Fibroblast of gingiva (primary cell): ENCODE data around the gene ACADS.

ENCODE experiments used
- DNase-seq: peaks from one replicate; pipeline ENCODE4 v3.0.0-alpha.2; 2011; ENCODE audit warnings: low read depth

The ACADS gene

GRCh38 chr12:120725659-120726509 lies at the start of gene ACADS:
ACADS (plus strand) TSS chr12:120725826; CDS start chr12:120725886, 60 bp downstream.
- peak; percentile 84 for DNase-seq

DNA sequence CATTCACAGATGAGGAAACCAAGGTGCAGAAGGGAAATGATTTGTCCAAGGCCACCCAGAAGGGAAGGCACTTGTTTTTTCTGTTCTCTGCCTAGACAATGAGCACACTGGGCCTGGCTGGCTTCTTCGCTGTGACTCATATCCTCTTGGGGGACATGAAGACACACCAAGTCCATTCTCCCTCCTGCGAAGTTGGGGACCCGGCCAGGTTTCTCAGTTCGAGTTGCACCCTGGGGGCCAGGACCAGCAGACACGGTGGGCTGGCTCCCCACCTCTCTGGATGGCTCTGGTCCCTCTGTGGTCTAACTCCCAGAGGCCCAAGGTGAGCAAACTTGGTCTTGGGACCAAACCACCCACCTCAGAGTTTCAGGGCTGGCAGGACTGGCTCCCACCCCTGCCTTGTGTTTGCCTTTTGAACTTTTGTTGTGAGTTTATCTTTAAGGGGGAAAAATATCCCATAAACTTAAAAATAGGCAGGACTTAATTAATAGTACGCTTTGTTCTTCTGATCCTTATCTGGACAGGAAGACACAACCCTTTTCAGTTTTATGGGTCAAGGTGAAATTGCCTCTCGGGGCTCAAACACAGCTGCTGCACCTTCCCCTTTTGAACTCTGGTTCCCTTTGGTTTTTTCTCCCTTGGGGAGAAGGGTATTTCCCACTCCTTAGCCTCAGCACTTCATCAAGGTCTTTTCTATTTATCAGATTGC lies 47.7 kb upstream of the ACADS start:
- DNase-seq = peak; percentile 13

DNA sequence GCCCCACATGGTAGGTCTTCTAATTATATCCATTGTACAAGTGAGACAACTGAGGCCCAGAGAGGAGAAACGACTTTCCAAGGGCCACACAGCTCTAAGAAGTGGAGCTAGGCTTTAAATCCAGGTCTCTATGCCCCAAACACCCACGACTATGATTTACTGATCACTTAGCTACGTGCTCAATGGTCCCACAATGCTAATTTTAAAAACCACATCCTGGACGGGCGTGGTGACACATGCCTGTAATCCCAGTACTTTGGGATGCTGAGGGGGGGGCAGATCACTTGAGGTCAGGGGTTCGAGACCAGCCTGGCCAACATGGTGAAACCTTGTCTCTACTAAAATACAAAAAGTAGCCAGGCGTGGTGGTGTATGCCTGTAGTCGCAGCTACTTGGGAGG lies 47.1 kb upstream of the ACADS start:
- DNase-seq = no peak

GRCh38 chr12:120680165-120680738 lies 45.4 kb upstream of the ACADS start:
- no peak for DNase-seq

DNA sequence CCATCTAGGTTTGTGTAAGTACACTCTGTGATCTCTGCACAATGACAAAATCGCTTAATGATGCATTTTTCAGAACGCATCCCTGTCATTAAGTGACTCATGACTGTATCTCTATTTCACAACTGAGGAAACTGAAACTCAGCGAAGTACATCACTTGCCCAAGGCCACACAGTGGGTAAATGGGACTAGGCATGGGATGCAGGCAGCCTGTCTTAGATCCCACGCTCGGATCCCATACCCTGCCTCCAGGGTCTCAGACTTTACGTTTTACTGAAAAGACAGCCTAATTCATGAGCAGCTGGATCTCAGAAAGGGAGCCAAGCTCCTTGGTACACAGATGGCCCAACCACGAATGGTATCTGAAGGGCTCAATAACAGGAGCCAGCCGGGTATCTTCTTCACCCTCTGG lies 41.1 kb upstream of the ACADS start:
- peak; percentile 73 for DNase-seq

- no peak for DNase-seq
Measured at GRCh38 chr12:120685522-120685921, 40.1 kb upstream of the ACADS start.

DNA sequence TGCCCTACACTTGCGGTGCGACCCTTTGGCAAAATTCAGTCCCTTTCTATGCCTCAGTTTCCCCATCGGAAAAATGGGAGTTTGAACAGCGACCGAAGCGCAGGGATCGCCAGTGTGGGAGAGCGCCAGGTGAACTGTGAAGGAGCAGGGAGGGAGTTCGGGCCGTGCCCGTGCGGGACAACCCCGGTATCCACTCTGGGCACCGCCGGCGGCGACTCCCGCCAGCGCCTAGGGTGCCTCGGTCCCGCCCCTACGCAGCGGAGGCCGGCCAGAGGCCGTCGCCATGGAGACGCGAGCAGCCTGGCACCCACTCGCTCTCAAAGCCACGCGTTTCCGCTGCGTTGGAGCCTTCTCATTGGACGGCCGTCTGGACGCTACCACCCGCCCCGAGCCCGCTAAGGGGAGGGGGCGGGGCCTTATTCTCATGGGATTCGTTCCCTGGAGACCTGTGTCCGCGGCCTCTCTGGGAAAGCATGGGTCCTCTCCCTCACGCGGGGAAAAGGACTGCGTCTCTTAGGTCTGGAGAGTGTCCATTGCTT lies 39.4 kb upstream of the ACADS start:
- DNase-seq = peak; percentile 97

DNA sequence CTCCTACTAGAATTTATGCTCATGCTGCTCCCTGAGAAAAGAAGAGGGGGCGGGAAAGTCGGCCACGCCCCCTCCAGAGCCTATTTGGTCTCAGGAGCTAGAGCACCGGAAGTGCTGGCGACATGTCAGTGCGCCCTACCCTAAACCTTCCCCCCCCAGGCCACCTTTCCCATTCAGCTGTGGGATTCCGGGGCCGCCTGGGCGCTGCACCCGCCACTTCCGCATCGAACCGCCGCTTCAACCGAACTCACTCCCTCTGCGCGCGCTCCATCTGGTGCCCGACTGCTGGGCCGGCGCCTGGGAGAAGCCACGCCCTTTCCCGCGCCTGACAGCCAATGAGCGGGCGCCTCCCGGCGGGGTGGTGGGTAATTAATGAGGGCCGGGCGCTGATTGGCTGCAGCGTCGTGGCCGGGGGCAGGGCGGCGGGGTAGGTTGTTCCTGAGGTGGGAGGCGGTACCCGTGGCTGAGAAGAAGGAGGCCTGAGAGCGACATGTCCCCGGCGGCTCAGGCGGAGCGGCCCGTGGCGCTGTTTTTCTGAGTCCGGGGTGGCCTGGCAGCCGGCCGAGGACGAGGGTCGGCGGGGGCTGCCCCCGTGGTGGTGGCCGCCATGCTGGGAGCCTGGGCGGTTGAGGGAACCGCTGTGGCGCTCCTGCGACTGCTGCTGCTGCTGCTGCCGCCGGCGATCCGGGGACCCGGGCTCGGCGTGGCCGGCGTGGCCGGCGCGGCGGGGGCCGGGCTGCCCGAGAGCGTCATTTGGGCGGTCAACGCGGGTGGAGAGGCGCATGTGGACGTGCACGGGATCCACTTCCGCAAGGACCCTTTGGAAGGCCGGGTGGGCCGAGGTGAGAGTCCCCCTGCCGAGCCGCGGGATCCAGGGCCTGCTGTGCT lies 38.7 kb upstream of the ACADS start, which contains the start of gene MLEC:
MLEC (plus strand) TSS at position 460 of the 888 bp plus-strand sequence; CDS start at position 608, 148 bp downstream.
- DNase-seq = peak; percentile 98

DNA sequence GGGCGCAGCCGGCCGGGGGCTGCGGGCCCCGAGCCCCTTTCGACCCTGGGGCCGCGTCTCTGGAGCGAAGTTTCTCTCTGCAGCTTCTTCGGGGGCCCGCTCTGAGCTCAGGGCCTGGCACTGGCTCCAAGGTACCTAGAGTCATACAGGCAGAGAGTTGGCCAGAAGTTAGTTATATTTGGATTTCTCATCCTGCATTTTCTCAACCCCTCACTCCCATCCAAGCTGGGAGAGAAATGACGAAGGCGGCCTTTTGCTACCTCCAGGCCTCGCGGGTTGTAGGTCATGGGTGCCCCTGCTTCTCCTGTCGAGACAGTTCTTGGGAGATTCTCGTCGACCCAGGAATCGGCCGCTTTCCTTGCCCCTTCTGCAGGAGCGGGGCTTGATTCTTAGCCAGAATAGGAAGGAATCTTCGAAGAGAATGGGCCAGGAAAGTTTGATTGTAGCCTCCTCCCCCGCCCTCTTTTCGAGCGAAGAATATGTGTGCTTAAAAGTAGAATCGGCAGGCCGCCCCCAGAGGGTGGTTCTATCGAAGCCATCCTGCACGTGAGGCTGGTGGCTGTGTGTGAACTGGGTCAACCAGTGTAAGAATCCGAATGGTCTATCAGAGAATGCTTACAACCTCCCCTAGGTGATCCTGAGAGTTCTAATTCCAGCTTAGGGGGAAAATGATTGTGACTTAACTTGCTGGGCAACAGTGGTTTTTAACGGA lies 37.9 kb upstream of the ACADS start:
- peak; percentile 19 for DNase-seq

DNA sequence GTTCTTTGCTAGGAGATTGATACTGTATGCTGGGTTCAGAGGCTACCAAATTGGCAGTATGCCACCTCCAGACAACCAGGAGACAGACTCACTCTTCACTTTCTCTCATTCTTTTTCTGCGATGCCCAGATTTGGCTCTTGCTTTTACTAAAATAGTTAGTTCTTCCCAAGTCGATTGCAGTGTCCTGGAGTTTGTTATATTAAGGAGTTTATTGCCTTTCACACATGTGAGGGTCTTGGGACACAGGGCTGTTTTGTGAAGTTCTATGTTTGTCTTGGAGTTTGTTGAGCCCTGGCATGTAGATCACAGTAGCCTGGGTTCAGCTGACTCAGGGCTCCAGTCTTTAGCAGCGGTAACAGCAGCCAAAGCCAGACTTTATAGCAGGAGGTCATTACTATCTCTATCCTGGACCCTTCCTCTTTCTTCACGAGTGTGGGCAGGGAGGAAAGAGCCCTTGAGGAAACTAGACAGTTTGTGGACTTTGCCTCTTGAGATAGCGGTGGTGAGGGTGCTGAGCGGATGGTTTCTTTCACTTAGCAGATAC lies 37.0 kb upstream of the ACADS start:
- peak; percentile 27 for DNase-seq

DNA sequence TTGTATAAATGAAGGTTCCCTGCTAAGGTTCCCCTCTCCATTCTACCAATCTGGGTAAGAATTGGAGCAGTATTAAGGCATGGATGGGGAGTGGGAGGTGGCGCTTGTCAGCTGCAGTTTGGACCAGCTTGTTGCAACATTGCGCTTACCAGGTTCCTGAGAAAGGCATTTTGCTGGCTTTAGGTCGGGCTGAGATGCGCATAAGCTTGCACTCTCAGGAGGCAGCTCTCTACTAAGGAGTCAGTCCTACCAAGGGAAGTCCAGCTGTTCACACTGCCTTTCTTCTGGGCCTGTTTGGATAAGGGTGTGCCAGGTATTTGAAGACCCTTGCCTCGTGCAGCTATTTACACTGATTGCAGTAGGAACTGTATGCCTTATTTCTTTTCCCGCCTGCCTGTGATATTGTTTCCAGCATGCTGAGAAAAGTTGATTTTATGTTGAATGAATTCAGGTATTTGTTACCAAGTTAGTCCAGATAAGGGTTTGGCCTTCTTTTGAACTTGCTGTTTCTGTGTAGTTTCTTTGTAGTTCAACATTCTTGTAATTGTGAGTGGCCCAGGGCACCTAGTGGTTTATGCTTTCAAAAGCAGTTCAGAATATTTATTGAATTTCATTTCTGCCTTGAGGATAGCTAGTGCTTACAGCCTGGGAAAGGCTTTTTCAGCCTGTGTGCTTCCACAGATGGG lies 36.1 kb upstream of the ACADS start:
- DNase-seq = no peak

DNA sequence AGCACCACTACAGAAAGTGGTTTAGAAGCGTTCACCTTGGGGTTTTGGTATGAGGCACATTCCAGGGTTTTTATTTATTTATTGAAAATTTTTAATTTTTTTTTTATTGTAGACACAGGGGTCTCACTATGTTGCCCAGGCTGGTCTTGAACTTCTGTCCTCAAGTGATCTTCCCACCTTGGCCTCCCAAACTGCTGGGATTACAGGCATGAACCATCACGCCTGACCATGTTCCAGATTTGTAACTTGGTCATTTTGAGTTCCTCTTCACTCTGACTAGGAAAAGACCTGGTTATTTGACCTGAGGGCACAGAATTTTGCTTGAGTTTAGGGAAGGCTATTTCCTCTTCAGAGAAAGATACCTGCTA lies 35.6 kb upstream of the ACADS start:
- no peak for DNase-seq

DNA sequence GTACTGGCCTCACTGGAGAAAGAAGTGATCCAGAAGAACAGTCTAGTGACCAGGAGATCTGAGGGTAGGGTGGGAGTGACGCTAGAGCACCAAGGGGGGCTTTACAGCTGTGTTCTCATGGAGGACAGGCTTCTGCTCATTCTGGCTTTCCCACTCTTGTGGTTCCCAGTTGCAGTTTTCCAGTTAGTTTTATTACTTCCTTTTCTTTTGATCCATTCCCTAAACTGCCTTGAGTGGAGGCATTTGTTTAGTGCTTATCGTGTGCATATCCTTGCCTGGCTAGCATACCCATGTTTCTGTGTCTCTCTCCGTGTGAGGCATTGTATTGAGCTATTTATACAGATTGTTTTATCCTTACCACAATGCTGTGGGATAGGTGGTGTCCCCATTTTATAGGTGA lies 34.6 kb upstream of the ACADS start:
- no peak for DNase-seq

- DNase-seq = no peak
Measured at GRCh38 chr12:120692524-120693033, 33.0 kb upstream of the ACADS start.

DNA sequence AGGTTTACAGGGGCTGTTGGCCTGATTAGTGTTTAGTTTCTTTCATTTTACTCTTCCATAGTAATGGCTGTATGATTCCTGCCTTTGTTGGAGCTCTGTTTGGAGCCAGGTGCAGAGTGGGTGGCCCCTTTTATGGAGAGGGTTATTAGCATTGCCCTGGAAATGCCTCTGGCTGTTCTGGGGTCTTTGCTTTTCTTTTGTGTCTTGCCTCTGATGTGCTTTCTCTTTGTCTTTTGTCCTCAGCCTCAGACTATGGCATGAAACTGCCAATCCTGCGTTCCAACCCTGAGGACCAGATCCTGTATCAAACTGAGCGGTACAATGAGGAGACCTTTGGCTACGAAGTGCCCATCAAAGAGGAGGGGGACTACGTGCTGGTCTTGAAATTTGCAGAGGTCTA lies 31.8 kb upstream of the ACADS start:
- DNase-seq = no peak

DNA sequence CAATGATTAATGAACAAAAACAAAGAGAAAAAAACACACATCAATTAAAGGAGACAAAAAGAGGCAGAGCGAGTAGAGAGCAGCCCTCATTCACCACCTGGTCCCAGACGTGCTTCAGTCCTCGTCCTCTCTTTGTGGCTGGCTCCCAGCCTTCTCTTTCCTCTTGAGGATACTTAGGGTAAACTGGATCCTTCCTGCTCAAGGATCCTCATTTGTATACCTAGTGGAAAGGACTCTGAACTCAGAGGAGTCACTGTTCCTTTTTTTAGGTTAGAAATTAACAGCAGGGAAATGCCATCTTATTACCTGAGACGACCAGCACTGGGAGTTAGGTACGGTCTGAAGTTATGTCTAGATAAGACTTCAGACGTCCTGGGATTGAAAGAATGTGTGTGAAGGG lies 29.0 kb upstream of the ACADS start:
- no peak for DNase-seq

DNA sequence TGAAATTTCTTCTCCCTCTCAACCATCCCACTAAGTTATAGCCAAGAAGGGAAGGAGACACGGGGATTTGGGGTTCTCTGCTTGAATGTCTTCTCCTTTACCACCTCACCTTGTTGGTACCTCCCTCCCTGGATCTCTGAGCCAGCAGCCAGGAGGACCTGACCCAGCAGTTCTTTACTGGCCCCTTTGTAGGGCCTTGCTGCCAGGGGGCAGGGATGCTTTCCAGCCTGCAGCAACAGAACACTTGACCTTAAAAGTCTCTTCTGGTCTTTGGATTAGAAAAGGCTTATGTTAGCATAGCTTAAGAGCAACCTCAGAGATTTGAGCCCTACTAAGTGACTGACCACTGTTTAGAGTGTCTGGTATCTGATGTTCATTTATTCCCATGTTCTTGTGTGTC lies 28.3 kb upstream of the ACADS start:
- no peak for DNase-seq

DNA sequence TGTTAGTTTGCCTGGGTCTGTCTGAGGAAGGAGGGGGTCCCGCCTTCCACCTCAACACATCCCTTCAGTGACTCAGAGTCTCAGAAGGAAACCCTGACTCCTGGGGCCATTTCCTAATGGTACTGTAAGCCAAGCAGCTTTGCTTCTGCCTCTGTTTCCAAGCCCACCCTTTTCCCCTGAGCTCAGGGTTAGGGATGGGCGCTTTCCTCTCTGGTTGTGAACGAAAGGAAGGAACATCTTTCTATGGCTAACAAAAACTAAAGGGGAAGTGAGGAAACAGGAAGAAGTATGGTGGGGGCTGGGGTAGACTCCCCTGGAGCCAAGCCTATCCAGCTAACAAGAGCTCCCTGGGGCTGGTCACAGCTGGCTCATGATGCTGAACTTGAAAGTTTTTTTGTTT lies 27.0 kb upstream of the ACADS start:
- DNase-seq = no peak

- DNase-seq = no peak
Measured at GRCh38 chr12:120699553-120699952, 26.1 kb upstream of the ACADS start.

DNA sequence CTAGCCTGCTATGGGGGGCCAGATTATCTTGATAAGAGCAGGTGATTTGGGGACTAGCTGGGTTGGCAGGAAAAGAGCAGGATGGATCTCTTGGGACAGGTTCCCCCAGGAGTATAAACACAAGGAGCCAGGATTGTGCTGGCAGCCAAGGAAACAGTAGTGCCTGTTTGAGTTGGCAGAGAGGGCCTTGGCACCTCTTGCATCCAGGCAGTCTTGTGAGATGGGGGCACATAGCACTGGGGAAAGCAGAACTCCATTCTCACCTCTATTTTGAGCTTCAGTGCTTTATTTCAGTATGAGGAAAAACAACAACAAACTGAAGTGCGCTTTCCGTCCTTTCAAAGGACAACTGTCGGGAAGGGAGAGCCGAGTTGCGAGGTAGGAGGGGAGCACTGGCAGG lies 24.7 kb upstream of the ACADS start:
- no peak for DNase-seq
